CD14-positive monocyte (primary cell): Measurements from ENCODE around the gene PARVB. TPM values are rescaled to one million over a fixed set of nuclear protein-coding genes. Genes with fewer than 3 reads are reported as not detected.

Experiments used
- DNase-seq, 3 donors: peaks; one replicate each; pipeline ENCODE4 v3.0.0-alpha.2; 2011 to 2022
- H2AFZ ChIP-seq: 2 replicates; pipeline ENCODE4 v1.6.0; 2012; ENCODE audit warnings: mild to moderate bottlenecking, low read depth, low read length, inconsistent platforms; ENCODE audit not compliant: insufficient read depth, poor library complexity, severe bottlenecking
- H3K27ac ChIP-seq, 2 donors: 1 replicate in 1 of 2; 2 replicates in 1 of 2; pipeline ENCODE4 v1.5.1; 2012 to 2013; ENCODE audit warnings: low read length in 2 of 2, control low read depth in 1 of 2, inconsistent platforms in 1 of 2, low read depth in 1 of 2, mild to moderate bottlenecking in 1 of 2
- H3K27me3 ChIP-seq, 2 donors: one replicate each; pipeline versions ENCODE4 v1.6.0 to v1.6.1; 2011 to 2013; ENCODE audit warnings: low read length in 2 of 2; ENCODE audit not compliant: control insufficient read depth in 2 of 2, insufficient read depth in 2 of 2
- H3K36me3 ChIP-seq, 2 donors: replicated peaks in 1 of 2; 1 replicate in 1 of 2; 2 replicates in 1 of 2; pipeline versions ENCODE4 v1.5.1 to v1.6.1; 2012 to 2013; ENCODE audit warnings: low read length in 2 of 2, control low read depth in 1 of 2, inconsistent platforms in 1 of 2, mild to moderate bottlenecking in 1 of 2; ENCODE audit not compliant: insufficient read depth in 2 of 2, control insufficient read depth in 1 of 2
- H3K4me1 ChIP-seq, 2 donors: 1 replicate in 1 of 2; 2 replicates in 1 of 2; pipeline versions ENCODE4 v1.5.1 to v1.6.1; 2012 to 2013; ENCODE audit warnings: low read length in 2 of 2, control low read depth in 1 of 2, inconsistent platforms in 1 of 2, mild to moderate bottlenecking in 1 of 2, moderate library complexity in 1 of 2; ENCODE audit not compliant: insufficient read depth in 2 of 2, control insufficient read depth in 1 of 2
- H3K4me2 ChIP-seq: replicated peaks from 2 replicates; pipeline ENCODE3; 2012; ENCODE audit warnings: low read length, moderate library complexity, mild to moderate bottlenecking; ENCODE audit not compliant: poor library complexity, severe bottlenecking; ENCODE audit errors: extremely low read depth
- H3K4me3 ChIP-seq, 3 experiments: fragments of 200-600 bp in 1 of 3; sonication (generic) in 1 of 3; replicated peaks in 1 of 3; 1 replicate in 2 of 3; 2 replicates in 1 of 3; pipeline ENCODE4 v1.5.1; 2011 to 2013; ENCODE audit warnings: low read length in 3 of 3, mild to moderate bottlenecking in 3 of 3, control low read depth in 2 of 3, low read depth in 2 of 3, inconsistent platforms in 1 of 3, moderate library complexity in 1 of 3
- H3K79me2 ChIP-seq: 2 replicates; pipeline ENCODE4 v1.6.0; 2012; ENCODE audit warnings: mild to moderate bottlenecking, control low read depth, inconsistent platforms, low read length, moderate library complexity; ENCODE audit not compliant: insufficient read depth
- H3K9ac ChIP-seq: 2 replicates; pipeline ENCODE4 v1.6.0; 2017; ENCODE audit warnings: low read length, mild to moderate bottlenecking; ENCODE audit not compliant: insufficient read depth, poor library complexity, severe bottlenecking
- H3K9me3 ChIP-seq, 2 donors: replicated peaks in 1 of 2; 1 replicate in 1 of 2; 2 replicates in 1 of 2; pipeline versions ENCODE4 v1.5.1 to v1.6.1; 2012 to 2013; ENCODE audit warnings: low read length in 2 of 2, control low read depth in 1 of 2; ENCODE audit not compliant: control insufficient read depth in 1 of 2, insufficient read depth in 1 of 2
- H4K20me1 ChIP-seq: 2 replicates; pipeline ENCODE4 v1.6.0; 2012; ENCODE audit warnings: mild to moderate bottlenecking, low read length, control low read depth, moderate library complexity; ENCODE audit not compliant: insufficient read depth
- H3K27ac Mint-ChIP-seq, 7 donors: one replicate each; pipeline ENCODE4 v1.8.0; 2020; ENCODE audit warnings: mild to moderate bottlenecking in 7 of 7, mixed read lengths in 7 of 7, moderate library complexity in 6 of 7, inconsistent platforms in 2 of 7
- H3K27me3 Mint-ChIP-seq, 3 donors: one replicate each; pipeline ENCODE4 v1.8.0; 2021 to 2022; ENCODE audit warnings: low read depth in 3 of 3, mild to moderate bottlenecking in 3 of 3, mixed read lengths in 3 of 3, moderate library complexity in 3 of 3, inconsistent platforms in 1 of 3
- H3K36me3 Mint-ChIP-seq, 2 donors: one replicate each; pipeline ENCODE4 v1.8.0; 2020; ENCODE audit warnings: mixed read lengths in 2 of 2, inconsistent platforms in 1 of 2, mild to moderate bottlenecking in 1 of 2
- H3K4me1 Mint-ChIP-seq: one replicate; pipeline ENCODE4 v1.8.0; 2020; ENCODE audit warnings: mild to moderate bottlenecking, mixed read lengths
- H3K4me3 Mint-ChIP-seq, 2 donors: one replicate each; pipeline ENCODE4 v1.8.0; 2020; ENCODE audit warnings: mild to moderate bottlenecking in 2 of 2, mixed read lengths in 2 of 2, moderate library complexity in 1 of 2
- H3K9me3 Mint-ChIP-seq, 7 donors: one replicate each; pipeline ENCODE4 v1.8.0; 2020 to 2022; ENCODE audit warnings: mixed read lengths in 7 of 7, mild to moderate bottlenecking in 6 of 7, moderate library complexity in 6 of 7, inconsistent platforms in 2 of 7
- CTCF ChIP-seq: fragments of 200-600 bp; IDR thresholded peaks from one replicate; pipeline ENCODE4 v1.8.0; 2022; ENCODE audit warnings: antibody characterized with exemption, mild to moderate bottlenecking
- WGBS: methylation state at CpG from one replicate; pipeline ENCODE4 v1.1.5; 2013; ENCODE audit warnings: missing lambda C conversion rate; ENCODE audit not compliant: insufficient coverage; 5-methylcytosine and 5-hydroxymethylcytosine counted together
- intact Hi-C, 2 donors: fragments of 100-400 bp; cut with micrococcal nuclease; formaldehyde crosslinking; loops; one replicate each; pipeline versions ENCODE4 v1.15.0 to v1.15.1; 2023
- polyA plus RNA-seq, 3 donors: library from polyadenylated mRNA; depleted of rRNA in 1 of 3; unstranded in 2 of 3; stranded (reverse) in 1 of 3; fragments of 300-500 nt in 2 of 3; fragments of >200 nt in 1 of 3; fragmentation: Illumina TruSeq in 2 of 3; gene quantifications; 1 replicate in 2 of 3; 2 replicates in 1 of 3; pipeline ENCODE4 v1.2.3, GENCODE V29; 2012 to 2021

PARVB gene
- polyA plus RNA-seq, 3 donors, result 13.4 to 38.5 (median 17.9) TPM

- H3K9me3 Mint-ChIP-seq, result no peaks in the 10 kb centered on the region
- no peak for DNase-seq
- H3K27ac ChIP-seq, result no peak overlapping the region
- no peaks in the 10 kb centered on the region for H3K36me3 ChIP-seq
- peaks cover 0 to 2% (median 0%) of the 10 kb centered on the region in 3 donors for H3K27me3 Mint-ChIP-seq
- peaks cover 2 to 12% of the 10 kb centered on the region in 2 donors for H3K36me3 Mint-ChIP-seq
- no peak overlapping the region for H3K4me2 ChIP-seq
- H3K4me3 Mint-ChIP-seq, result no peak overlapping the region
- H3K27ac Mint-ChIP-seq, result peak overlapping the region in 1 of 7 donors; percentile 25
- 89% methylated on average over 7 of the region's 8 CpGs for WGBS
- intact Hi-C loops, result loop anchor here in 1 of 2 donors (10.0 kb wide), 1 partner anchor 181 kb away; no protein-coding TSS in a partner anchor
- no peak for TF ChIP-seq CTCF
- peaks cover 30% of the 10 kb centered on the region for H3K79me2 ChIP-seq
- H3K4me3 ChIP-seq, result no peak overlapping the region
- H3K4me1 Mint-ChIP-seq, result peaks cover 51% of the 10 kb centered on the region
- H3K4me1 ChIP-seq, result peaks cover 55 to 58% of the 10 kb centered on the region in 2 donors
- H3K27me3 ChIP-seq, result no peaks in the 10 kb centered on the region
- no peaks in the 10 kb centered on the region for H4K20me1 ChIP-seq
- H2AFZ ChIP-seq, result no peak overlapping the region
- H3K9me3 ChIP-seq, result no peaks in the 10 kb centered on the region
- no peak overlapping the region for H3K9ac ChIP-seq
Measured at GRCh38 chr22:44175676-44176075, 151.6 kb downstream of the PARVB start.

- no peak overlapping the region for H3K4me3 ChIP-seq
- H3K27ac Mint-ChIP-seq, result peak overlapping the region in 4 of 7 donors; percentile 18 to 100 (median 58)
- no peak overlapping the region for H3K4me3 Mint-ChIP-seq
- H3K79me2 ChIP-seq, result peaks cover 60% of the 10 kb centered on the region
- H3K36me3 ChIP-seq, result peaks cover 9 to 11% of the 10 kb centered on the region in 2 donors
- H3K27me3 ChIP-seq, result no peaks in the 10 kb centered on the region
- peaks cover 12% of the 10 kb centered on the region for H4K20me1 ChIP-seq
- no peak overlapping the region for H3K4me2 ChIP-seq
- no peaks in the 10 kb centered on the region for H3K9me3 ChIP-seq
- peak overlapping the region; percentile 39 to 97 for H3K27ac ChIP-seq
- peaks cover 0 to 1% (median 0%) of the 10 kb centered on the region in 3 donors for H3K27me3 Mint-ChIP-seq
- WGBS, result 93% methylated on average over 2 of the region's 10 CpGs
- peaks cover 33% of the 10 kb centered on the region for H3K4me1 Mint-ChIP-seq
- peak overlapping the region; percentile 32 for H2AFZ ChIP-seq
- no peak for TF ChIP-seq CTCF
- no peak overlapping the region for H3K9ac ChIP-seq
- no peaks in the 10 kb centered on the region for H3K9me3 Mint-ChIP-seq
- peaks cover 11 to 14% of the 10 kb centered on the region in 2 donors for H3K36me3 Mint-ChIP-seq
- no peak for DNase-seq
- intact Hi-C loops, result loop anchor here in 1 of 2 donors (10.0 kb wide), 1 partner anchor 185 kb away; no protein-coding TSS in a partner anchor
- H3K4me1 ChIP-seq, result peaks cover 39 to 53% of the 10 kb centered on the region in 2 donors
Measured at GRCh38 chr22:44179196-44179988, 155.3 kb downstream of the PARVB start.
